Neural cell (in vitro differentiated cells): ENCODE measurements around the gene SYCP1. TPM values are rescaled to one million over a fixed set of nuclear protein-coding genes. Genes with fewer than 3 reads are reported as not detected.

Experiments
- H2AFZ ChIP-seq: fragments of 200-600, 300-800 bp; sonication (generic), shearing (Covaris generic); 2 replicates; pipeline ENCODE4 v1.6.0; 2014; ENCODE audit warnings: low read depth, mild to moderate bottlenecking, antibody characterized with exemption, low read length, moderate library complexity
- H3F3A ChIP-seq: fragments of 200-600 bp; shearing (Covaris generic); 2 replicates; pipeline ENCODE4 v1.6.1; 2016; ENCODE audit warnings: mild to moderate bottlenecking, moderate library complexity, mixed read lengths, antibody characterized with exemption, low read length; ENCODE audit not compliant: insufficient read depth, poor library complexity, severe bottlenecking
- H3K27ac ChIP-seq: fragments of 200-600, 300-800 bp; sonication (generic), shearing (Covaris generic); 2 replicates; pipeline ENCODE4 v1.5.1; 2014; ENCODE audit warnings: mild to moderate bottlenecking, low read length, moderate library complexity
- H3K27me3 ChIP-seq: fragments of 300-800, 200-600 bp; sonication (generic), shearing (Covaris generic); 2 replicates; pipeline ENCODE4 v1.6.0; 2014; ENCODE audit warnings: mild to moderate bottlenecking, low read depth, low read length, moderate library complexity; ENCODE audit not compliant: insufficient read depth
- H3K36me3 ChIP-seq: fragments of 300-800, 200-600 bp; sonication (generic), shearing (Covaris generic); 2 replicates; pipeline ENCODE4 v1.5.1; 2014; ENCODE audit warnings: mild to moderate bottlenecking, antibody characterized with exemption, low read length, moderate library complexity; ENCODE audit not compliant: insufficient read depth
- H3K4me2 ChIP-seq: fragments of 300-800, 200-600 bp; sonication (generic), shearing (Covaris generic); 2 replicates; pipeline ENCODE4 v1.6.0; 2014; ENCODE audit warnings: mild to moderate bottlenecking, low read length
- H3K4me3 ChIP-seq: fragments of 300-800, 200-600 bp; sonication (generic), shearing (Covaris generic); 2 replicates; pipeline ENCODE4 v1.5.1; 2014; ENCODE audit warnings: mild to moderate bottlenecking, low read length, moderate library complexity
- H3K79me2 ChIP-seq: fragments of 200-600 bp; shearing (Covaris generic); replicated peaks from 2 replicates; pipeline ENCODE4 v1.6.0; 2014; ENCODE audit warnings: mild to moderate bottlenecking, low read length, moderate library complexity; ENCODE audit not compliant: insufficient read depth
- H3K9ac ChIP-seq: fragments of 300-800, 200-600 bp; sonication (generic), shearing (Covaris generic); 2 replicates; pipeline ENCODE4 v1.6.1; 2016; ENCODE audit warnings: mild to moderate bottlenecking, low read length, mixed read lengths
- H3K9me2 ChIP-seq: fragments of 200-600 bp; shearing (Covaris generic); 2 replicates; pipeline ENCODE4 v1.6.1; 2016; ENCODE audit warnings: mild to moderate bottlenecking, low read length, mixed read lengths; ENCODE audit not compliant: insufficient read depth
- H3K9me3 ChIP-seq: fragments of 200-600, 300-800 bp; sonication (generic), shearing (Covaris generic); 2 replicates; pipeline ENCODE4 v1.6.1; 2016; ENCODE audit warnings: mild to moderate bottlenecking, mixed run types, low read length, moderate library complexity, mixed read lengths
- H4K20me1 ChIP-seq: fragments of 200-600 bp; shearing (Covaris generic); 2 replicates; pipeline ENCODE4 v1.6.1; 2016; ENCODE audit warnings: mild to moderate bottlenecking, mixed run types; ENCODE audit not compliant: insufficient read depth
- CTCF ChIP-seq: fragments of 450-650 bp; IDR thresholded peaks from 2 replicates; pipeline ENCODE4 v1.5.1; 2014; ENCODE audit warnings: antibody characterized with exemption, mild to moderate bottlenecking, moderate library complexity; ENCODE audit not compliant: poor library complexity, severe bottlenecking
- EP300 ChIP-seq: fragments of 450-650 bp; conservative IDR thresholded peaks from 2 replicates; pipeline ENCODE4 v1.6.1; 2014; ENCODE audit warnings: antibody characterized with exemption, mild to moderate bottlenecking, moderate library complexity; ENCODE audit not compliant: poor library complexity, severe bottlenecking
- EZH2 ChIP-seq: fragments of 200-600, 300-800 bp; shearing (Covaris generic), sonication (generic); IDR thresholded peaks from 2 replicates; pipeline ENCODE4 v1.6.1; 2014; ENCODE audit warnings: antibody characterized with exemption, low read length, borderline replicate concordance, mild to moderate bottlenecking; ENCODE audit not compliant: insufficient read depth, poor library complexity, severe bottlenecking
- MXI1 ChIP-seq: fragments of 450-650 bp; conservative IDR thresholded peaks from 2 replicates; pipeline ENCODE4 v1.6.1; 2014; ENCODE audit warnings: antibody characterized with exemption, mild to moderate bottlenecking; ENCODE audit not compliant: poor library complexity, severe bottlenecking
- POLR2AphosphoS5 ChIP-seq: IDR thresholded peaks from 2 replicates; pipeline ENCODE4 v1.6.1; 2012
- RAD21 ChIP-seq: fragments of 450-650 bp; conservative IDR thresholded peaks from 2 replicates; pipeline ENCODE4 v1.6.1; 2014; ENCODE audit warnings: antibody characterized with exemption, mild to moderate bottlenecking, moderate library complexity
- REST ChIP-seq: IDR thresholded peaks from 2 replicates; pipeline ENCODE4 v1.6.1; 2012; ENCODE audit warnings: borderline replicate concordance
- SMC3 ChIP-seq: fragments of 450-650 bp; conservative IDR thresholded peaks from 2 replicates; pipeline ENCODE4 v1.6.1; 2014; ENCODE audit warnings: antibody characterized with exemption, mild to moderate bottlenecking, moderate library complexity; ENCODE audit not compliant: poor library complexity
- TAF1 ChIP-seq: IDR thresholded peaks from 2 replicates; pipeline ENCODE4 v1.6.1; 2012; ENCODE audit warnings: low read depth
- polyA plus RNA-seq: library from polyadenylated mRNA; depleted of rRNA; stranded (reverse); fragments of >200 nt; gene quantifications from 2 replicates; pipeline ENCODE4 v1.2.3, GENCODE V29; 2014

Gene SYCP1
- polyA plus RNA-seq, 1 donor from 2014 or later, result not detected

- no peaks in the 10 kb centered on the region for H3K36me3 ChIP-seq
- no peaks in the 10 kb centered on the region for H3K9me3 ChIP-seq
- no peaks in the 10 kb centered on the region for H4K20me1 ChIP-seq
- H3K27me3 ChIP-seq, result no peaks in the 10 kb centered on the region
- no peak overlapping the region for H3K27ac ChIP-seq
- H3K4me2 ChIP-seq, result no peak overlapping the region
- H2AFZ ChIP-seq, result no peak overlapping the region
- H3K9me2 ChIP-seq, result no peaks in the 10 kb centered on the region
- H3K4me3 ChIP-seq, result no peak overlapping the region
- no peak overlapping the region for H3K9ac ChIP-seq
- H3K79me2 ChIP-seq, result no peaks in the 10 kb centered on the region
- H3F3A ChIP-seq, result no peaks in the 10 kb centered on the region
- TF ChIP-seq CTCF, result no peak
These were observed 104.8 kb downstream of the SYCP1 start for GRCh38 chr1:114959423-114959822.

GRCh38 chr1:114976891-114977290 is 122.2 kb downstream of the SYCP1 start:
- H3K27ac ChIP-seq, result no peak overlapping the region
- no peak overlapping the region for H3K4me2 ChIP-seq
- no peaks in the 10 kb centered on the region for H3K9me2 ChIP-seq
- H3F3A ChIP-seq, result no peaks in the 10 kb centered on the region
- no peak for TF ChIP-seq EZH2
- TF ChIP-seq POLR2AphosphoS5, result no peak
- TF ChIP-seq TAF1, result no peak
- TF ChIP-seq EP300, result no peak
- TF ChIP-seq RAD21, result no peak
- no peak for TF ChIP-seq MXI1
- no peak for TF ChIP-seq SMC3
- no peak for TF ChIP-seq REST
- no peak for TF ChIP-seq CTCF
- no peaks in the 10 kb centered on the region for H3K79me2 ChIP-seq
- H3K27me3 ChIP-seq, result no peaks in the 10 kb centered on the region
- no peaks in the 10 kb centered on the region for H4K20me1 ChIP-seq
- H3K4me3 ChIP-seq, result no peak overlapping the region
- H3K9ac ChIP-seq, result no peak overlapping the region
- no peaks in the 10 kb centered on the region for H3K9me3 ChIP-seq
- H3K36me3 ChIP-seq, result no peaks in the 10 kb centered on the region
- no peak overlapping the region for H2AFZ ChIP-seq
